Osteoblast (primary cell): ENCODE measurements around the gene C3orf18. TPM values are rescaled to one million over a fixed set of nuclear protein-coding genes. Genes with fewer than 3 reads are reported as not detected.
"Not testable (repeated sequence)": the region's sequence is repeated elsewhere in the genome, so short reads cannot be mapped to it uniquely, and the experiment has no call there.

Experiments used
- DNase-seq: peaks from one replicate; pipeline ENCODE4 v3.0.0; 2011; ENCODE audit warnings: low spot score, mixed read lengths; ENCODE audit not compliant: insufficient read length; ENCODE audit errors: missing footprints
- H2AFZ ChIP-seq: 2 replicates; pipeline ENCODE4 v1.6.0; 2011; ENCODE audit warnings: mild to moderate bottlenecking, low read length
- H3K27ac ChIP-seq: 2 replicates; pipeline ENCODE4 v1.5.1; 2011; ENCODE audit warnings: mild to moderate bottlenecking, low read depth, low read length, moderate library complexity
- H3K27me3 ChIP-seq: 2 replicates; pipeline ENCODE4 v1.6.0; 2012; ENCODE audit warnings: mild to moderate bottlenecking, control low read depth, inconsistent platforms, low read length, moderate library complexity; ENCODE audit not compliant: insufficient read depth
- H3K36me3 ChIP-seq: 2 replicates; pipeline ENCODE4 v1.5.1; 2011; ENCODE audit warnings: mild to moderate bottlenecking, low read length, control low read depth, moderate library complexity; ENCODE audit not compliant: insufficient read depth
- H3K4me1 ChIP-seq: 2 replicates; pipeline ENCODE4 v1.5.1; 2011; ENCODE audit warnings: mild to moderate bottlenecking, low read length, control low read depth, moderate library complexity; ENCODE audit not compliant: insufficient read depth
- H3K4me2 ChIP-seq: 2 replicates; pipeline ENCODE4 v1.6.0; 2011; ENCODE audit warnings: mild to moderate bottlenecking, low read length; ENCODE audit not compliant: insufficient read depth
- H3K4me3 ChIP-seq: fragments of 200-600 bp; sonication (generic); 3 replicates; pipeline ENCODE4 v1.5.1; 2012; ENCODE audit warnings: mild to moderate bottlenecking, low read length, inconsistent platforms; ENCODE audit not compliant: insufficient read depth
- H3K79me2 ChIP-seq: 2 replicates; pipeline ENCODE4 v1.6.0; 2012; ENCODE audit warnings: mild to moderate bottlenecking, low read length, control low read depth, inconsistent platforms; ENCODE audit not compliant: insufficient read depth
- H3K9me3 ChIP-seq: 2 replicates; pipeline ENCODE4 v1.5.1; 2011; ENCODE audit warnings: low read depth, low read length, control low read depth
- H4K20me1 ChIP-seq: 2 replicates; pipeline ENCODE4 v1.6.0; 2012; ENCODE audit warnings: mild to moderate bottlenecking, low read length, control low read depth; ENCODE audit not compliant: insufficient read depth
- CTCF ChIP-seq: IDR thresholded peaks from 2 replicates; pipeline ENCODE4 v1.5.1; 2011; ENCODE audit warnings: mild to moderate bottlenecking, low read depth, low read length, moderate library complexity; ENCODE audit errors: extremely low read depth
- total RNA-seq: library from RNA; depleted of rRNA; stranded (reverse); fragments of >200 nt; gene quantifications from 2 replicates; pipeline ENCODE4 v1.2.3, GENCODE V29; 2012

Gene C3orf18
- total RNA-seq, 1 donor: 18.8 TPM

- H3K4me3 ChIP-seq: no peak overlapping the region
- H3K27ac ChIP-seq: no peak overlapping the region
- H3K4me1 ChIP-seq: no peaks in the 10 kb centered on the region
- peaks cover 24% of the 10 kb centered on the region for H3K27me3 ChIP-seq
- no peak overlapping the region for H2AFZ ChIP-seq
- no peaks in the 10 kb centered on the region for H3K9me3 ChIP-seq
- H3K36me3 ChIP-seq: no peaks in the 10 kb centered on the region
- TF ChIP-seq CTCF: no peak
- no peaks in the 10 kb centered on the region for H4K20me1 ChIP-seq
- no peak for DNase-seq
- no peaks in the 10 kb centered on the region for H3K79me2 ChIP-seq
- H3K4me2 ChIP-seq: no peak overlapping the region
Measured at GRCh38 chr3:50518436-50518835, 49.1 kb downstream of the C3orf18 start.

- Histone ChIP-seq H3K9me3 (no peaks in the 10 kb centered on the region), H3K4me2 (no peak overlapping the region), H3K27me3 (peaks cover 24% of the 10 kb centered on the region), H3K79me2 (no peaks in the 10 kb centered on the region), H3K4me1 (no peaks in the 10 kb centered on the region), H4K20me1 (no peaks in the 10 kb centered on the region), H3K4me3 (no peak overlapping the region), H3K36me3 (no peaks in the 10 kb centered on the region), H2AFZ (no peak overlapping the region), H3K27ac (no peak overlapping the region)
- DNase-seq: no peak
- TF ChIP-seq CTCF: no peak
Measured at GRCh38 chr3:50517721-50518206, 49.8 kb downstream of the C3orf18 start.

- Histone ChIP-seq H3K4me3 (no peak overlapping the region), H2AFZ (no peak overlapping the region), H3K9me3 (no peaks in the 10 kb centered on the region), H3K27ac (no peak overlapping the region), H3K4me2 (no peak overlapping the region), H3K36me3 (no peaks in the 10 kb centered on the region), H3K27me3 (peaks cover 18% of the 10 kb centered on the region), H3K79me2 (no peaks in the 10 kb centered on the region), H3K4me1 (no peaks in the 10 kb centered on the region), H4K20me1 (no peaks in the 10 kb centered on the region)
- TF ChIP-seq CTCF: no peak
- no peak for DNase-seq
Measured at GRCh38 chr3:50516440-50516871, 51.1 kb downstream of the C3orf18 start.

GRCh38 chr3:50515565-50516439, 51.7 kb downstream of the C3orf18 start:
- Histone ChIP-seq H3K9me3 (no peaks in the 10 kb centered on the region), H3K4me1 (no peaks in the 10 kb centered on the region), H3K27ac (no peak overlapping the region), H3K4me3 (no peak overlapping the region), H4K20me1 (no peaks in the 10 kb centered on the region), H2AFZ (no peak overlapping the region), H3K36me3 (no peaks in the 10 kb centered on the region), H3K27me3 (peaks cover 18% of the 10 kb centered on the region), H3K4me2 (no peak overlapping the region), H3K79me2 (no peaks in the 10 kb centered on the region)
- no peak for DNase-seq
- no peak for TF ChIP-seq CTCF

GRCh38 chr3:50512908-50513307, 54.6 kb downstream of the C3orf18 start:
- H3K79me2 ChIP-seq, H2AFZ ChIP-seq, H3K4me3 ChIP-seq, DNase-seq, H3K9me3 ChIP-seq, H3K4me1 ChIP-seq, H3K27ac ChIP-seq, H3K4me2 ChIP-seq, H3K36me3 ChIP-seq, H4K20me1 ChIP-seq: not testable (repeated sequence)
- H3K27me3 ChIP-seq: peaks cover 22% of the 10 kb centered on the region
